ENCODE data around the gene GNG13.

GNG13 gene

GRCh38 chr16:751152-752006, 49.2 kb downstream of the GNG13 start:
- ChIA-PET CTCF (interaction anchor here (0.6 to 4.1 kb wide), 7 partner anchors 8 to 39 kb away, joined by 3 to 40 read pairs (median 3); partner anchors contain the start of genes ANTKMT and CIAO3), POLR2A (no interaction called here)
- no peak overlapping the region for H3K4me3 ChIP-seq (ENCODE audit: low read depth, low read length)
- no peak for DNase-seq (ENCODE audit: low read depth, low spot score)
- no peak for TF ChIP-seq CTCF (IDR thresholded peaks at IDR 0.05; ENCODE audit: insufficient read depth, low read length, missing control alignments)

DNA sequence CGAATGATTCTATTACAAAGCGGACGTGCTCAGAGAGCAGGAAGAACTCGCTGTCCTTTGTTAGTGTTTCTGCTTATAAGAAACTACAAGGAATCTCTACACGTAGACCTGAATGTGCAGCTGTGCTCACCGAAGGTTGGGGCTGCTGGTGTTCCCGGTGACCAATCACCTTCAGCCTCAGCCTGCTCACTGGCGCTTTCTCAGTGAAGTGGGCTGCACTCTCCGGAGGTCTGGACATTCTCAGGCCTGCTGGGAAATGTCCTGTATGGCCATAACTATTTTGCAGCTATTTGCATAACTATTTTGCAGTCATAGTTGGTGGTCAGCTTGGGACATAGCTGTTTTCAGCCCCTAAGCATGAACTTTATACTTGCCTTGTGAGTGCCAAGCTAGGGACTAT, 50.0 kb downstream of the GNG13 start:
- no peak overlapping the region for H3K4me3 ChIP-seq (ENCODE audit: low read depth, low read length)
- no peak for DNase-seq (ENCODE audit: low read depth, low spot score)
- POLR2A ChIA-PET: no interaction called here
- no peak for TF ChIP-seq CTCF (IDR thresholded peaks at IDR 0.05; ENCODE audit: insufficient read depth, low read length, missing control alignments)
- CTCF ChIA-PET: interaction anchor here (1.0 to 4.1 kb wide), 4 partner anchors 10 to 39 kb away, joined by 3 to 40 read pairs (median 5); partner anchors contain the start of genes ANTKMT and CIAO3

GRCh38 chr16:749010-749409, 51.5 kb downstream of the GNG13 start:
- POLR2A ChIA-PET: interaction anchor here (0.7 kb wide), 2 partner anchors 8 to 19 kb away, joined by 3 read pairs; partner anchors contain the start of gene CIAO3
- DNase-seq (ENCODE audit: low read depth, low spot score): peak; percentile 57
- TF ChIP-seq CTCF (IDR thresholded peaks at IDR 0.05; ENCODE audit: insufficient read depth, low read length, missing control alignments): no peak
- CTCF ChIA-PET: interaction anchor here (0.8 to 4.1 kb wide), 7 partner anchors 9 to 306 kb away, joined by 3 to 40 read pairs (median 5); partner anchors contain the start of genes ANTKMT and CIAO3
- no peak overlapping the region for H3K4me3 ChIP-seq (ENCODE audit: low read depth, low read length)
